GM23338 (cell line): ENCODE measurements around the gene EFNB3.

Source experiments
- CTCF ChIP-seq, 2 experiments: fragments of 200-600 bp in 1 of 2; sonication (generic) in 1 of 2; conservative IDR thresholded peaks; 2 replicates each; pipeline versions ENCODE4 v1.5.1 to v1.6.1; 2016 to 2017; ENCODE audit warnings: antibody characterized with exemption in 2 of 2, low read depth in 2 of 2, mild to moderate bottlenecking in 2 of 2, moderate library complexity in 1 of 2
- EZH2 ChIP-seq: fragments of 200-600 bp; sonication (generic); IDR thresholded peaks from one replicate; pipeline ENCODE4 v1.8.0; 2017; ENCODE audit warnings: antibody characterized with exemption, mild to moderate bottlenecking, low read depth; ENCODE audit not compliant: unreplicated experiment
- EZH2phosphoT487 ChIP-seq: fragments of 200-600 bp; sonication (generic); IDR thresholded peaks from one replicate; pipeline ENCODE4 v1.8.1; 2018; ENCODE audit warnings: antibody characterized with exemption; ENCODE audit not compliant: unreplicated experiment
- JUNB ChIP-seq: IDR thresholded peaks from one replicate; pipeline ENCODE4 v1.6.1; 2016; ENCODE audit warnings: antibody characterized with exemption; ENCODE audit not compliant: unreplicated experiment
- NANOG ChIP-seq: IDR thresholded peaks from 2 replicates; pipeline ENCODE4 v1.6.1; 2016; ENCODE audit warnings: antibody characterized with exemption, borderline replicate concordance
- POLR2AphosphoS5 ChIP-seq: IDR thresholded peaks from 2 replicates; pipeline ENCODE4 v1.6.1; 2016; ENCODE audit warnings: antibody characterized with exemption, low read depth
- STAT1 ChIP-seq: IDR thresholded peaks from one replicate; pipeline ENCODE4 v1.6.1; 2016; ENCODE audit warnings: antibody characterized with exemption; ENCODE audit not compliant: unreplicated experiment
- TF ChIP-seq, protein P1 (sequence below): IDR thresholded peaks from one replicate; pipeline ENCODE4 v1.6.1; 2018; ENCODE audit warnings: antibody characterized with exemption; ENCODE audit not compliant: unreplicated experiment

- TF ChIP-seq CTCF (conservative IDR thresholded peaks at IDR 0.05; ENCODE audit: low read depth in 2 of 2) (no peak), EZH2 (no peak), STAT1 (no peak), POLR2AphosphoS5 (no peak), JUNB (no peak), NANOG (no peak), EZH2phosphoT487 (no peak)
- TF ChIP-seq, protein P1, sequence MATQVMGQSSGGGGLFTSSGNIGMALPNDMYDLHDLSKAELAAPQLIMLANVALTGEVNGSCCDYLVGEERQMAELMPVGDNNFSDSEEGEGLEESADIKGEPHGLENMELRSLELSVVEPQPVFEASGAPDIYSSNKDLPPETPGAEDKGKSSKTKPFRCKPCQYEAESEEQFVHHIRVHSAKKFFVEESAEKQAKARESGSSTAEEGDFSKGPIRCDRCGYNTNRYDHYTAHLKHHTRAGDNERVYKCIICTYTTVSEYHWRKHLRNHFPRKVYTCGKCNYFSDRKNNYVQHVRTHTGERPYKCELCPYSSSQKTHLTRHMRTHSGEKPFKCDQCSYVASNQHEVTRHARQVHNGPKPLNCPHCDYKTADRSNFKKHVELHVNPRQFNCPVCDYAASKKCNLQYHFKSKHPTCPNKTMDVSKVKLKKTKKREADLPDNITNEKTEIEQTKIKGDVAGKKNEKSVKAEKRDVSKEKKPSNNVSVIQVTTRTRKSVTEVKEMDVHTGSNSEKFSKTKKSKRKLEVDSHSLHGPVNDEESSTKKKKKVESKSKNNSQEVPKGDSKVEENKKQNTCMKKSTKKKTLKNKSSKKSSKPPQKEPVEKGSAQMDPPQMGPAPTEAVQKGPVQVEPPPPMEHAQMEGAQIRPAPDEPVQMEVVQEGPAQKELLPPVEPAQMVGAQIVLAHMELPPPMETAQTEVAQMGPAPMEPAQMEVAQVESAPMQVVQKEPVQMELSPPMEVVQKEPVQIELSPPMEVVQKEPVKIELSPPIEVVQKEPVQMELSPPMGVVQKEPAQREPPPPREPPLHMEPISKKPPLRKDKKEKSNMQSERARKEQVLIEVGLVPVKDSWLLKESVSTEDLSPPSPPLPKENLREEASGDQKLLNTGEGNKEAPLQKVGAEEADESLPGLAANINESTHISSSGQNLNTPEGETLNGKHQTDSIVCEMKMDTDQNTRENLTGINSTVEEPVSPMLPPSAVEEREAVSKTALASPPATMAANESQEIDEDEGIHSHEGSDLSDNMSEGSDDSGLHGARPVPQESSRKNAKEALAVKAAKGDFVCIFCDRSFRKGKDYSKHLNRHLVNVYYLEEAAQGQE: no peak
Measured at GRCh38 chr17:7727886-7728285, 22.9 kb downstream of the EFNB3 start.
